Suprapubic skin (tissue), 4 donors: ENCODE measurements around the gene ZFAND3. TPM values are rescaled to one million over a fixed set of nuclear protein-coding genes. Genes with fewer than 3 reads are reported as not detected.
"Not testable (repeated sequence)": the region's sequence is repeated elsewhere in the genome, so short reads cannot be mapped to it uniquely, and the experiment has no call there.

Source experiments
- DNase-seq, 2 donors: peaks; one replicate each; pipeline ENCODE4 v3.0.0-alpha.2; 2019; ENCODE audit warnings: low spot score in 2 of 2
- H3K27ac ChIP-seq: fragments of 200-600 bp; sonication (generic); one replicate; pipeline ENCODE4 v1.5.1; 2019
- H3K27me3 ChIP-seq: fragments of 200-600 bp; sonication (generic); one replicate; pipeline ENCODE4 v1.5.1; 2019
- H3K36me3 ChIP-seq: fragments of 200-600 bp; sonication (generic); one replicate; pipeline ENCODE4 v1.5.1; 2019
- H3K4me1 ChIP-seq: fragments of 200-600 bp; sonication (generic); one replicate; pipeline ENCODE4 v1.5.1; 2019
- H3K4me3 ChIP-seq: fragments of 200-600 bp; sonication (generic); one replicate; pipeline ENCODE4 v1.5.1; 2019; ENCODE audit warnings: mild to moderate bottlenecking
- H3K9me3 ChIP-seq: fragments of 200-600 bp; sonication (generic); one replicate; pipeline ENCODE4 v1.5.1; 2019
- CTCF ChIP-seq, 2 donors: fragments of 200-600 bp in 1 of 2; fragments of 450-650 bp in 1 of 2; sonication (generic) in 1 of 2; IDR thresholded peaks; one replicate each; pipeline ENCODE4 v1.5.1; 2016 to 2019; ENCODE audit warnings: antibody characterized with exemption in 2 of 2, mild to moderate bottlenecking in 1 of 2, moderate library complexity in 1 of 2
- EP300 ChIP-seq: sonication (generic); formaldehyde crosslinking; IDR thresholded peaks from one replicate; pipeline ENCODE4 v1.6.1; 2017; ENCODE audit warnings: antibody characterized with exemption
- POLR2A ChIP-seq, 2 donors: fragments of 450-650 bp; IDR thresholded peaks; one replicate each; pipeline ENCODE4 v1.6.1; 2017; ENCODE audit warnings: antibody characterized with exemption in 2 of 2, mild to moderate bottlenecking in 2 of 2, moderate library complexity in 2 of 2
- POLR2AphosphoS5 ChIP-seq, 3 donors: sonication (generic); formaldehyde crosslinking; IDR thresholded peaks; one replicate each; pipeline ENCODE4 v1.6.1; 2017; ENCODE audit warnings: antibody characterized with exemption in 3 of 3
- WGBS: methylation state at CpG from one replicate; pipeline ENCODE4 v1.1.5; 2018; 5-methylcytosine and 5-hydroxymethylcytosine counted together
- total RNA-seq, 4 donors: library from RNA; depleted of rRNA; stranded (reverse); fragments of >200 nt; gene quantifications; one replicate each; pipeline ENCODE4 v1.1.0, GENCODE V29; 2016

Gene ZFAND3
- total RNA-seq, 4 donors from 2014 or later = 31.1 to 41.0 (median 36.3) TPM

DNA sequence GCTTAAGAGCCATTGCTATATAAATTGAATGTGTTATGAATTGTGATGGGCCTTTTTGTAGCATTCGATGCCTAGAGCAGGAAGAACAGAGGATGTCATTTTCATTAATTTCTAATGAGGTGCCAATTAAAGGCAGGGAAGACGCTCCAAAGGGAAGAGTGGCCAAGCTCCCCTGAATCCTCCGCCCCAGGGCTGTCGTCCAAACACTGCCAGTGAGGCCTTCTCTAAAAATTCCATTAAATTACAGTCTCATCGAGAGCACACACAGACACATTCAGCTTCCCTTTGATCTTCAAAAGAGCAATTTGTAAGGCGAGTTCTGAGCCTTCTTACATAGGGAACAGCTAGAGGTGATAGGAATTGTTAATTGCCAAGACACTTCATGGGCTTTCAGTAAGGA, 300.0 kb downstream of the ZFAND3 start:
- no peak overlapping the region for H3K4me3 ChIP-seq
- TF ChIP-seq POLR2AphosphoS5 (IDR thresholded peaks at IDR 0.05) (no peak), EP300 (no peak), POLR2A (IDR thresholded peaks at IDR 0.05) (no peak), CTCF (IDR thresholded peaks at IDR 0.05) (no peak)
- H3K9me3 ChIP-seq = no peaks in the 10 kb centered on the region
- H3K4me1 ChIP-seq = peaks cover 8% of the 10 kb centered on the region
- no peaks in the 10 kb centered on the region for H3K27me3 ChIP-seq
- peaks cover 11% of the 10 kb centered on the region for H3K36me3 ChIP-seq
- DNase-seq = no peak
- H3K27ac ChIP-seq = no peak overlapping the region
- 66% methylated on average over 6 of the region's 6 CpGs for WGBS

GRCh38 chr6:38124224-38124926, 304.8 kb downstream of the ZFAND3 start:
- not testable (repeated sequence) for H3K4me1 ChIP-seq, H3K9me3 ChIP-seq, H3K4me3 ChIP-seq, H3K27ac ChIP-seq, H3K27me3 ChIP-seq, DNase-seq
- 95% methylated on average over 4 of the region's 40 CpGs for WGBS
- H3K36me3 ChIP-seq = peaks cover 18% of the 10 kb centered on the region

DNA sequence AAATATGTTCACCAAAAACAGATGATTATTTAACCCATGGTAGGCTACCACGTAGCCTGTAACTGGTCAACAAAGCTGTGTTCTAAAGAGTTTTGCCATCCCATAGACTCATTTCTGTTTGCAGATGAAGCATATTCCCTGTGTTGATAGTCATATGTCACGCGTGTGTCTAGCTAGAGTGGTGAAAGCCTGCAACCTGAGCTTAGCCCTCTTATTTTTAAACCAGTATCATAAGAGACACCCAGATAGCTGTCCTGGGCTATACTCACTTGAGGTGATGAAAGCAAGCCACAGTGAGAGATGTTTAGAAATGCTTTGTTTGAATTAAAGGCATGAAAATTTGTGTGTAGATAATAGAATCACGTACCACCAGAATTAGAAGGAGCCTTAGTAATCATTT, 307.8 kb downstream of the ZFAND3 start:
- TF ChIP-seq POLR2AphosphoS5 (IDR thresholded peaks at IDR 0.05) (no peak), POLR2A (IDR thresholded peaks at IDR 0.05) (no peak), EP300 (no peak), CTCF (IDR thresholded peaks at IDR 0.05) (no peak)
- H3K27me3 ChIP-seq = no peaks in the 10 kb centered on the region

GRCh38 chr6:38131527-38131965, 312.0 kb downstream of the ZFAND3 start:
- Histone ChIP-seq H3K4me3 (no peak overlapping the region), H3K27me3 (no peaks in the 10 kb centered on the region), H3K4me1 (no peaks in the 10 kb centered on the region), H3K9me3 (no peaks in the 10 kb centered on the region), H3K27ac (no peak overlapping the region), H3K36me3 (no peaks in the 10 kb centered on the region)
- TF ChIP-seq POLR2AphosphoS5 (IDR thresholded peaks at IDR 0.05) (no peak), CTCF (IDR thresholded peaks at IDR 0.05) (no peak)
- no peak for DNase-seq

More for the DNA sequence above, 307.8 kb downstream of the ZFAND3 start:
- Histone ChIP-seq H3K4me3 (no peak overlapping the region), H3K9me3 (no peaks in the 10 kb centered on the region), H3K36me3 (peaks cover 16% of the 10 kb centered on the region), H3K4me1 (peaks cover 3% of the 10 kb centered on the region), H3K27ac (no peak overlapping the region)
- WGBS = 98% methylated on average over 4 of the region's 4 CpGs
- DNase-seq = no peak

DNA sequence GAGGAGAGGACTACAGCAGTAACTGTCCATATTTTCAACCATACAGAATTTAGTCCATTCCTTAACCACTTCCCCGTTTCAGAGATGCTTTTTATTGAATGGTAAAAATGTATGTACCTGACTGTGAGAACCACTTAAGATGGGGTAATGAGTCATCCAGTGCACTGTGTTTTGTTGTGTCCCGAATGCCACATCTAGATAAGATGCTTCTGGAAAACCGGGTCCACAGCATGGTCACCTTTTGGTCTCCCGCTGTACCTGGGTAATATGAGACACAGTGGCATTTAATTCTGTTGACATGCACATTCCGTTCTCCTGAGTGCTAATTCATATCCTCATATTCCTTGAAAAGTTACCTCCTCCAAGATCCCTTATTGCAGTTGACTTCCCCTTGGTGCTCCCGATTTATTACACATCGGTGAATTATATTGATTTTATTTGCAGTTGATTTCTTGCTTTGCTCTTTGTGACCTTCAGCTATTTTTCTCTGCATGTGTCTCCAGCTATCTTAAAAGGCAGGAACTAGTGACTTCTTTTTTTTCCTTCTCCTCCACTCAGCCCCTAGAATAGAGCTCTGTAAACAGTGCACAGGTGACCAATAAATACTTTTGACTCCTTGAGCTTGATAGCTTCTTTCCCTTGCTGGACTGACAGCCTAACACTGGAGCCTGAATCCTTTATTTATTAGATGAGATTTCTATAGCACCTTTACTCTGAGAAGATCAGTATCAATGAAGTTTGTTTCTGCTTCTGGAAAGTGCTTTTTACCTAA, 314.6 kb downstream of the ZFAND3 start:
- Histone ChIP-seq H3K9me3 (no peaks in the 10 kb centered on the region), H3K27me3 (no peaks in the 10 kb centered on the region), H3K4me3 (no peak overlapping the region), H3K4me1 (no peaks in the 10 kb centered on the region), H3K27ac (no peak overlapping the region), H3K36me3 (no peaks in the 10 kb centered on the region)
- TF ChIP-seq CTCF (IDR thresholded peaks at IDR 0.05) (no peak), POLR2AphosphoS5 (IDR thresholded peaks at IDR 0.05) (no peak), EP300 (no peak), POLR2A (IDR thresholded peaks at IDR 0.05) (no peak)
- DNase-seq = no peak
- WGBS = 95% methylated on average over 7 of the region's 7 CpGs
